Inferior parietal cortex (tissue), 1 donor: ENCODE data around the gene PEX10.

Experiments used
- DNase-seq: peaks from one replicate; pipeline ENCODE4 v3.0.0-alpha.2; 2016; ENCODE audit errors: extremely low spot score

Gene PEX10

GRCh38 chr1:2388004-2388913 lies 24.1 kb downstream of the PEX10 start:
- DNase-seq = no peak

- no peak for DNase-seq
Measured at GRCh38 chr1:2386636-2387611, 25.4 kb downstream of the PEX10 start.

- DNase-seq = no peak
Measured at GRCh38 chr1:2385606-2386280, 26.6 kb downstream of the PEX10 start.

GRCh38 chr1:2384941-2385481 lies 27.4 kb downstream of the PEX10 start:
- peak; percentile 25 for DNase-seq

GRCh38 chr1:2384130-2384860 lies 28.1 kb downstream of the PEX10 start:
- peak; percentile 22 for DNase-seq

- no peak for DNase-seq
Measured at GRCh38 chr1:2383576-2383975, 28.8 kb downstream of the PEX10 start.

- DNase-seq = no peak
Measured at GRCh38 chr1:2382621-2383361, 29.6 kb downstream of the PEX10 start.

GRCh38 chr1:2381741-2382620 lies 30.4 kb downstream of the PEX10 start:
- DNase-seq = peak; percentile 59

- DNase-seq = no peak
Measured at GRCh38 chr1:2380816-2381591, 31.4 kb downstream of the PEX10 start.

- DNase-seq = no peak
Measured at GRCh38 chr1:2379733-2380404, 32.5 kb downstream of the PEX10 start.

- no peak for DNase-seq
Measured at GRCh38 chr1:2378956-2379732, 33.2 kb downstream of the PEX10 start.

- no peak for DNase-seq
Measured at GRCh38 chr1:2378441-2378851, 33.9 kb downstream of the PEX10 start.

- no peak for DNase-seq
Measured at GRCh38 chr1:2377751-2378440, 34.5 kb downstream of the PEX10 start.

- no peak for DNase-seq
Measured at GRCh38 chr1:2376931-2377672, 35.3 kb downstream of the PEX10 start.

- no peak for DNase-seq
Measured at GRCh38 chr1:2376261-2376741, 36.1 kb downstream of the PEX10 start.

GRCh38 chr1:2375923-2376260 lies 36.5 kb downstream of the PEX10 start:
- no peak for DNase-seq
